A204.1 (cell line): Measurements from ENCODE around the gene RPLP1.

ENCODE experiments used
- FAIRE-seq: peaks from 2 replicates; lab custom pipeline; 2012; peaks lifted over from hg19 to GRCh38; lab: Jason Lieb, UNC

RPLP1 gene

GRCh38 chr15:69498282-69498681, 45.7 kb downstream of the RPLP1 start:
- FAIRE-seq = no peak

DNA sequence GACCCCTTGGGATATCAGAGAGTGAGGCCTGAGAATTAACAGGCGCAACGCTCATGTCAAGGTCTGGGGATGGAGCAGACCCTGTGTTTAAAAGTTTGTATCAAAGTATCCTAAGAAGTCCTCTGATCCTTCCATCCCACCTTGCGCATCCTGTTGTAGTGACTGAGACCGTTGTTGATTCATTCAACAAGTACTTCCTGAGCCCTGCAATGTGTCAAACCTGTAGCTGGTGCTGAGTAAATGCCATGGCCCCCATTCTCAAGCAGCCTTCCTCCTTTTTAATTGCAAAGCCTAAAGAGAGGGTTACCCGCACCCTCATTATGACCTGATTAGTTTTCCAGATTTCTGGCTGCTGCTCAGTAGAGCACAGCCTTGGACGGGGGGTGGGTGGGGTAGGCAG, 46.4 kb downstream of the RPLP1 start:
- FAIRE-seq = no peak

DNA sequence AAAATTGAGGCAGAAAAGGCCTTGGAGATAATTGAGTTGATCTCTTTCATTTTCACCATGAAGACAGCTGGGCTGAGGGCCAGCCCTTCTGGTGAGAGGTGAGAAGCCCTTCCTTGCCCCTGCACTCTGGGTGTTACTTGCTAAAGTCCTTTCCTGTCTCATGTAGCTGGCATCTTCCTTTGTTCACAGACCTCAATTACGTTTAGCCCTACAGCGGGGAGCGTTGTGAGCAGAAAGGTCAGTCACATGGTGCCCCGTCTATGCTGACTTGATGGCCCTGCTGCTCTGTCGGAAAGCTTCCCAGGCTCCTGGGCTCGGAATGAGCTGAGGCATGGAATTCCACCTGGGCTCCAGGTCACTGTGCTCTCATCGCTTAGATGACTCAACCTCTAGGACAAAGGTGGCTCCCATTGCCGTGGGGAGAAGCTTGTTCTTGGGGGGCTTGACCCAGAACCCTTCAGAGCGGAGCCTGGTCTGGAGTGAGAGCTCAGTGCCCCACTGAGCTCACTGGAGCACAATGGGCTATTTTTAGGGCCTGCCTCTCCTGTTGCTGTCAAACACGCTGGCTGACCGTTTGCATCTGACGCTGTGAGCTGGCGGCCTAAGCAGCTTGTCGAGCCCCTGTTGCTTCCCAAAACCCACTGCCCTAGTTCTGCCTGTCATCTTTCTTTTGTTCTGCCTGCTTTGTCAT, 47.0 kb downstream of the RPLP1 start:
- FAIRE-seq = no peak

DNA sequence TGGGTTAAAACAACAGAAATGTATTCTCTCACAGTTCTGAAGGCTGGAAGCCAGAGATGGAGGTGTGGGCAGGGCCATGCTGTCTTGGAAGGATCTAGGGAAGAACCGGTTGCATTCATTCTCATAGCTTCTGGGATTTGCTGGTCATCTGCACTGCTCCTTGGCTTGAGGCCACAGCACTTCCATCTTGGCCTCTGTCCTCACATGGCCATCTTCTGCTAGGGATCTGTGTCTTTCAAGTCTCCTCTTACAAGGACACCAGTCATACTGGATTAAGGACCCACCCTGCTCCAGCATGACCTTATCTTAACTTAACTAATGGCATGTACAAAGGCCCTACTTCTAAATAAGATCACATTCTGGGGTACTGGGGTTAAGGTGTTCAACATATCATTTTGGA, 47.7 kb downstream of the RPLP1 start:
- no peak for FAIRE-seq

DNA sequence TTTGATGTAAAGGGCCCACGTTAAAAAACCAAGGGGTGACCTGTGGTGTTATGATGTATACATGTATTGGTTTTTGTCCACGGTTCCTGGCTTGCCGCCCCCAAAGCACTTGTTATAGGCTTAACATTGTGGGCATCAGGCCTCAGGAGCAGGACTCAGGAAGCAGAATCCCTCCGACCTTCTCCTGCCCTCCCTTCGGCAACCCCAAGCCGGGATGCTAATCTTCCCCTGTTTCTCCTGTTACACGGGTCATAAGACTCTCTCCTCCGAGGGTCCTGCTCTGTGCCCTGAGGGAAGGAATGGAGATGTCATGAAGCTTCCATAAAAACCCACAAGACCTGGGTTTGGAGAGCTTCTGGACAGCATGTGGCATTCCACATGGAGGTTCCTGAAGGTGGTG, 48.8 kb downstream of the RPLP1 start:
- no peak for FAIRE-seq

- no peak for FAIRE-seq
Observed at GRCh38 chr15:69502470-69503045, 49.9 kb downstream of the RPLP1 start.

DNA sequence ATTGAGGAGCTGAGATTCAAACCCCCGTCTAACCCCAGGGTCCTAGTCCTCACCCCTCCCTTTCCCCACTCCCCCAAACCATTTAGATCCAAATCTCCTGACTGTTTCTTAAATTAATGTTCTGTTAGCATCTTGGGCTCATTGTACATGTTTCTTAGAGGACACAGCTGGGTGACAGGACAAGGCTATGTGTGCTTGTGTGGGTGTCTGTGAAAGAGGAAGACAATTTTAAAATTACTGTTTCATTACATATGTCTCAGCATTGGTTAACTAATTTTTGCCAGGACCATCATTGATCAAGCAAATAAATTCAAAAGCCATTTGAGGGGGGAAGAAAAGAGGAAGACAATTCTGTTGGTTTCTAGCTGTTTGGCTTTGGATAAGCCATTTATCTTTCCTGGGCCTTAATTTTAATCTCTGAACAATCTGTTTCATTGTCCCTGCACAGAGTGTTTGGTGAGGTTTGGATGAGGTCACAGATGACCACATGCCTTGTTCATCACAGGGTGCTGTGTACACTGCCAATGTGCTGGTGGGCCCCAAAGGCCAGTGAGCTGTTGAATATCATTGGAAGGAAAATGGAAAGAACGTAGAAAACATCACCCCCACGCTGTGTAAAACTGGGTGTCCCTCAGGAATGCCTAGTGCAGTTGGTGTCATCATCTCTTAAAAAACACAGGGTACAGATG, 51.9 kb downstream of the RPLP1 start:
- no peak for FAIRE-seq
